WTC11 (cell line): ENCODE measurements around the gene RFC1. TPM values are rescaled to one million over a fixed set of nuclear protein-coding genes. Genes with fewer than 3 reads are reported as not detected.

Experiments used
- FOXJ3 ChIP-seq: sonication (generic); formaldehyde crosslinking; IDR thresholded peaks from 2 replicates; pipeline ENCODE4 v1.9.0; 2021; ENCODE audit warnings: missing genetic modification reagents, mild to moderate bottlenecking, borderline replicate concordance
- JUN ChIP-seq: sonication (generic); formaldehyde crosslinking; IDR thresholded peaks from 2 replicates; pipeline ENCODE4 v1.8.0; 2023; ENCODE audit warnings: mild to moderate bottlenecking, missing genetic modification reagents
- NFATC4 ChIP-seq: fragments of 250-450 bp; sonication (Bioruptor Pico); IDR thresholded peaks from 2 replicates; pipeline ENCODE4 v1.9.0; 2021; ENCODE audit warnings: mild to moderate bottlenecking
- NFE2L1 ChIP-seq: sonication (generic); formaldehyde crosslinking; IDR thresholded peaks from 2 replicates; pipeline ENCODE4 v1.8.1; 2023; ENCODE audit warnings: missing genetic modification reagents
- NR2C2 ChIP-seq: sonication (generic); formaldehyde crosslinking; IDR thresholded peaks from 2 replicates; pipeline ENCODE4 v1.8.0; 2022; ENCODE audit warnings: mild to moderate bottlenecking, missing genetic modification reagents
- RORB ChIP-seq: fragments of 250-450 bp; sonication (Bioruptor Pico); IDR thresholded peaks from 2 replicates; pipeline ENCODE4 v1.9.0; 2021; ENCODE audit warnings: mild to moderate bottlenecking
- SMAD4 ChIP-seq: sonication (generic); formaldehyde crosslinking; IDR thresholded peaks from 2 replicates; pipeline ENCODE4 v1.8.0; 2022; ENCODE audit warnings: mild to moderate bottlenecking, missing genetic modification reagents
- SP1 ChIP-seq: sonication (generic); formaldehyde crosslinking; conservative IDR thresholded peaks from 2 replicates; pipeline ENCODE4 v1.8.1; 2022; ENCODE audit warnings: missing genetic modification reagents
- ZNF219 ChIP-seq: sonication (generic); formaldehyde crosslinking; IDR thresholded peaks from 2 replicates; pipeline ENCODE4 v1.8.0; 2023; ENCODE audit warnings: missing genetic modification reagents, mild to moderate bottlenecking, borderline replicate concordance
- ZNF263 ChIP-seq: sonication (generic); formaldehyde crosslinking; IDR thresholded peaks from 2 replicates; pipeline ENCODE4 v1.8.1; 2022; ENCODE audit warnings: low read depth, mild to moderate bottlenecking, moderate library complexity, missing genetic modification reagents
- ZNF416 ChIP-seq: fragments of 250-450 bp; sonication (Bioruptor Pico); IDR thresholded peaks from 2 replicates; pipeline ENCODE4 v1.9.0; 2021; ENCODE audit warnings: mild to moderate bottlenecking, inconsistent platforms
- total RNA-seq: library from RNA; stranded (reverse); gene quantifications from 3 replicates; pipeline ENCODE4 v1.2.3, GENCODE V29; 2021
- TF ChIP-seq, protein P1 (sequence below): sonication (generic); formaldehyde crosslinking; IDR thresholded peaks from 2 replicates; pipeline ENCODE4 v1.8.0; 2023; ENCODE audit warnings: missing genetic modification reagents, mild to moderate bottlenecking, borderline replicate concordance
- TF ChIP-seq, protein P2 (sequence below): sonication (generic); formaldehyde crosslinking; IDR thresholded peaks from 2 replicates; pipeline ENCODE4 v1.8.1; 2022; ENCODE audit warnings: mild to moderate bottlenecking, missing genetic modification reagents, moderate library complexity, borderline replicate concordance
- TF ChIP-seq, protein P3 (sequence below): sonication (generic); formaldehyde crosslinking; IDR thresholded peaks from 2 replicates; pipeline ENCODE4 v1.8.0; 2023; ENCODE audit warnings: mild to moderate bottlenecking, missing genetic modification reagents
- TF ChIP-seq, protein P4 (sequence below): fragments of 250-450 bp; sonication (Bioruptor Pico); IDR thresholded peaks from 2 replicates; pipeline ENCODE4 v1.9.0; 2021; ENCODE audit warnings: moderate library complexity, mild to moderate bottlenecking, inconsistent platforms, borderline replicate concordance
- TF ChIP-seq, protein P5 (sequence below): sonication (generic); formaldehyde crosslinking; IDR thresholded peaks from 2 replicates; pipeline ENCODE4 v1.8.0; 2022; ENCODE audit warnings: mild to moderate bottlenecking, missing genetic modification reagents
- TF ChIP-seq, protein P6 (sequence below): sonication (generic); formaldehyde crosslinking; IDR thresholded peaks from 2 replicates; pipeline ENCODE4 v1.8.0; 2022; ENCODE audit warnings: mild to moderate bottlenecking, missing genetic modification reagents
- TF ChIP-seq, protein P7 (sequence below): sonication (generic); formaldehyde crosslinking; IDR thresholded peaks from 2 replicates; pipeline ENCODE4 v1.8.0; 2023; ENCODE audit warnings: missing genetic modification reagents
- TF ChIP-seq, protein P8 (sequence below): sonication (generic); formaldehyde crosslinking; IDR thresholded peaks from 2 replicates; pipeline ENCODE4 v1.8.1; 2023; ENCODE audit warnings: mild to moderate bottlenecking, missing genetic modification reagents, moderate library complexity
- TF ChIP-seq, protein P9 (sequence below): sonication (generic); formaldehyde crosslinking; IDR thresholded peaks from 2 replicates; pipeline ENCODE4 v1.8.0; 2022; ENCODE audit warnings: mild to moderate bottlenecking, missing genetic modification reagents
- TF ChIP-seq, protein P10 (sequence below): sonication (generic); formaldehyde crosslinking; IDR thresholded peaks from 2 replicates; pipeline ENCODE4 v1.8.1; 2023; ENCODE audit warnings: mild to moderate bottlenecking, moderate library complexity, missing genetic modification reagents

Gene RFC1
- total RNA-seq, 1 experiment from 2014 or later = 59.4 TPM

DNA sequence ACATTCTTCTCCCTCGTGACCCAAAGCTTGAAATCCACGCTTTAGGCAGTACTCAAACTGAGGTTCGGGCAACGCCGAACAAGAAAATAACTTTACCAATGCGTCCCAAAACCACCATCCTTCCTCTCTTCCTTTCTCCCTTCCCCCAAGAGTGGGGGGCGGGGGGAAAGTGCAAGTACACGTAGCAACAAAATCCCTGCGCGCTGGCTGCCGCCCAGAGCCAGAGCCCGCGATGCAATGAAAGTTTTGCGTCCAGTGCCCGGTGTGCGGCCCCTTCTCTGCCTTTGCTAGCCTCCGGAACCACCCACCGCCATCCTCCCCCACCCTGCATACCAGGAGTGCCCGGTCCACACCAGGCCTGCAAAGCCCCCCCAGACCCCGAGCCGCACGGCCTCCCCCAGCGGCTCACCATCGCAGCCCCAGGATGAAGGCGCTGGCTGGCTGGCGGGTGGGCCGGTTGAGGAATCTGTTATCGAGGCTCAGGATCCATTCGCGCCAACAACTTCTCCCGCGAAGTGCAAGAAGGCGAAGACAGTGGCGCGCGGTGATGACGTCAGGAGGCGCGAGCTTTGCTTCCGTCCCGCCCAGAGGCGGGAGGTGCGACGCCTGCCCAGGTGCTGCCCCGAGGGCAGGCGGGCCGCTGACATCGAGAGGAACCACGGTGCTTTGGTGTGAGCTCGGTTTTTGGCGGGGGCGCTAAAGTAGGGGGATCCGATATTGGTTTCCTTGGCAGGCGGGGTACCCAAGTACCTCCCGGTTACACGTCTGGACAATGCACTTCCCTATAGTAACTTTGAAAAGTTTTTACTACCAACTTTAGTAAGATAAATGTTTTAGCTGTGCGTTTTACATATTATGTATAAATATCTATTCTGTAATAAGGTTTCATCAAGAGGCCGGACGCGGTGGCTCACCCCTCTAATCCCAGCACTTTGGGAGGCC is at the start of gene RFC1 (continued):
- TF ChIP-seq, protein P1, sequence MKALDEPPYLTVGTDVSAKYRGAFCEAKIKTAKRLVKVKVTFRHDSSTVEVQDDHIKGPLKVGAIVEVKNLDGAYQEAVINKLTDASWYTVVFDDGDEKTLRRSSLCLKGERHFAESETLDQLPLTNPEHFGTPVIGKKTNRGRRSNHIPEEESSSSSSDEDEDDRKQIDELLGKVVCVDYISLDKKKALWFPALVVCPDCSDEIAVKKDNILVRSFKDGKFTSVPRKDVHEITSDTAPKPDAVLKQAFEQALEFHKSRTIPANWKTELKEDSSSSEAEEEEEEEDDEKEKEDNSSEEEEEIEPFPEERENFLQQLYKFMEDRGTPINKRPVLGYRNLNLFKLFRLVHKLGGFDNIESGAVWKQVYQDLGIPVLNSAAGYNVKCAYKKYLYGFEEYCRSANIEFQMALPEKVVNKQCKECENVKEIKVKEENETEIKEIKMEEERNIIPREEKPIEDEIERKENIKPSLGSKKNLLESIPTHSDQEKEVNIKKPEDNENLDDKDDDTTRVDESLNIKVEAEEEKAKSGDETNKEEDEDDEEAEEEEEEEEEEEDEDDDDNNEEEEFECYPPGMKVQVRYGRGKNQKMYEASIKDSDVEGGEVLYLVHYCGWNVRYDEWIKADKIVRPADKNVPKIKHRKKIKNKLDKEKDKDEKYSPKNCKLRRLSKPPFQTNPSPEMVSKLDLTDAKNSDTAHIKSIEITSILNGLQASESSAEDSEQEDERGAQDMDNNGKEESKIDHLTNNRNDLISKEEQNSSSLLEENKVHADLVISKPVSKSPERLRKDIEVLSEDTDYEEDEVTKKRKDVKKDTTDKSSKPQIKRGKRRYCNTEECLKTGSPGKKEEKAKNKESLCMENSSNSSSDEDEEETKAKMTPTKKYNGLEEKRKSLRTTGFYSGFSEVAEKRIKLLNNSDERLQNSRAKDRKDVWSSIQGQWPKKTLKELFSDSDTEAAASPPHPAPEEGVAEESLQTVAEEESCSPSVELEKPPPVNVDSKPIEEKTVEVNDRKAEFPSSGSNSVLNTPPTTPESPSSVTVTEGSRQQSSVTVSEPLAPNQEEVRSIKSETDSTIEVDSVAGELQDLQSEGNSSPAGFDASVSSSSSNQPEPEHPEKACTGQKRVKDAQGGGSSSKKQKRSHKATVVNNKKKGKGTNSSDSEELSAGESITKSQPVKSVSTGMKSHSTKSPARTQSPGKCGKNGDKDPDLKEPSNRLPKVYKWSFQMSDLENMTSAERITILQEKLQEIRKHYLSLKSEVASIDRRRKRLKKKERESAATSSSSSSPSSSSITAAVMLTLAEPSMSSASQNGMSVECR (CRISPR knock-in tag) = peak; percentile 100
- TF ChIP-seq, protein P2, sequence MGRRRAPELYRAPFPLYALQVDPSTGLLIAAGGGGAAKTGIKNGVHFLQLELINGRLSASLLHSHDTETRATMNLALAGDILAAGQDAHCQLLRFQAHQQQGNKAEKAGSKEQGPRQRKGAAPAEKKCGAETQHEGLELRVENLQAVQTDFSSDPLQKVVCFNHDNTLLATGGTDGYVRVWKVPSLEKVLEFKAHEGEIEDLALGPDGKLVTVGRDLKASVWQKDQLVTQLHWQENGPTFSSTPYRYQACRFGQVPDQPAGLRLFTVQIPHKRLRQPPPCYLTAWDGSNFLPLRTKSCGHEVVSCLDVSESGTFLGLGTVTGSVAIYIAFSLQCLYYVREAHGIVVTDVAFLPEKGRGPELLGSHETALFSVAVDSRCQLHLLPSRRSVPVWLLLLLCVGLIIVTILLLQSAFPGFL (CRISPR knock-in tag) = peak; percentile 89
- no peak for TF ChIP-seq ZNF416 (CRISPR knock-in tag)
- TF ChIP-seq, protein P3, sequence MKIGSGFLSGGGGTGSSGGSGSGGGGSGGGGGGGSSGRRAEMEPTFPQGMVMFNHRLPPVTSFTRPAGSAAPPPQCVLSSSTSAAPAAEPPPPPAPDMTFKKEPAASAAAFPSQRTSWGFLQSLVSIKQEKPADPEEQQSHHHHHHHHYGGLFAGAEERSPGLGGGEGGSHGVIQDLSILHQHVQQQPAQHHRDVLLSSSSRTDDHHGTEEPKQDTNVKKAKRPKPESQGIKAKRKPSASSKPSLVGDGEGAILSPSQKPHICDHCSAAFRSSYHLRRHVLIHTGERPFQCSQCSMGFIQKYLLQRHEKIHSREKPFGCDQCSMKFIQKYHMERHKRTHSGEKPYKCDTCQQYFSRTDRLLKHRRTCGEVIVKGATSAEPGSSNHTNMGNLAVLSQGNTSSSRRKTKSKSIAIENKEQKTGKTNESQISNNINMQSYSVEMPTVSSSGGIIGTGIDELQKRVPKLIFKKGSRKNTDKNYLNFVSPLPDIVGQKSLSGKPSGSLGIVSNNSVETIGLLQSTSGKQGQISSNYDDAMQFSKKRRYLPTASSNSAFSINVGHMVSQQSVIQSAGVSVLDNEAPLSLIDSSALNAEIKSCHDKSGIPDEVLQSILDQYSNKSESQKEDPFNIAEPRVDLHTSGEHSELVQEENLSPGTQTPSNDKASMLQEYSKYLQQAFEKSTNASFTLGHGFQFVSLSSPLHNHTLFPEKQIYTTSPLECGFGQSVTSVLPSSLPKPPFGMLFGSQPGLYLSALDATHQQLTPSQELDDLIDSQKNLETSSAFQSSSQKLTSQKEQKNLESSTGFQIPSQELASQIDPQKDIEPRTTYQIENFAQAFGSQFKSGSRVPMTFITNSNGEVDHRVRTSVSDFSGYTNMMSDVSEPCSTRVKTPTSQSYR = peak; percentile 99
- TF ChIP-seq ZNF219 (CRISPR knock-in tag) = peak; percentile 90
- TF ChIP-seq, protein P4, sequence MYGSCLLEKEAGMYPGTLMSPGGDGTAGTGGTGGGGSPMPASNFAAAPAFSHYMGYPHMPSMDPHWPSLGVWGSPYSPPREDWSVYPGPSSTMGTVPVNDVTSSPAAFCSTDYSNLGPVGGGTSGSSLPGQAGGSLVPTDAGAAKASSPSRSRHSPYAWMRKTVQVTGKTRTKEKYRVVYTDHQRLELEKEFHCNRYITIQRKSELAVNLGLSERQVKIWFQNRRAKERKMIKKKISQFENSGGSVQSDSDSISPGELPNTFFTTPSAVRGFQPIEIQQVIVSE = no peak
- TF ChIP-seq, protein P5, sequence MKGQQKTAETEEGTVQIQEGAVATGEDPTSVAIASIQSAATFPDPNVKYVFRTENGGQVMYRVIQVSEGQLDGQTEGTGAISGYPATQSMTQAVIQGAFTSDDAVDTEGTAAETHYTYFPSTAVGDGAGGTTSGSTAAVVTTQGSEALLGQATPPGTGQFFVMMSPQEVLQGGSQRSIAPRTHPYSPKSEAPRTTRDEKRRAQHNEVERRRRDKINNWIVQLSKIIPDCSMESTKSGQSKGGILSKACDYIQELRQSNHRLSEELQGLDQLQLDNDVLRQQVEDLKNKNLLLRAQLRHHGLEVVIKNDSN (CRISPR knock-in tag) = peak; percentile 91
- TF ChIP-seq SMAD4 (CRISPR knock-in tag) = peak; percentile 96
- peak; percentile 95 for TF ChIP-seq FOXJ3 (CRISPR knock-in tag)
- TF ChIP-seq JUN = peak; percentile 98
- TF ChIP-seq, protein P6, sequence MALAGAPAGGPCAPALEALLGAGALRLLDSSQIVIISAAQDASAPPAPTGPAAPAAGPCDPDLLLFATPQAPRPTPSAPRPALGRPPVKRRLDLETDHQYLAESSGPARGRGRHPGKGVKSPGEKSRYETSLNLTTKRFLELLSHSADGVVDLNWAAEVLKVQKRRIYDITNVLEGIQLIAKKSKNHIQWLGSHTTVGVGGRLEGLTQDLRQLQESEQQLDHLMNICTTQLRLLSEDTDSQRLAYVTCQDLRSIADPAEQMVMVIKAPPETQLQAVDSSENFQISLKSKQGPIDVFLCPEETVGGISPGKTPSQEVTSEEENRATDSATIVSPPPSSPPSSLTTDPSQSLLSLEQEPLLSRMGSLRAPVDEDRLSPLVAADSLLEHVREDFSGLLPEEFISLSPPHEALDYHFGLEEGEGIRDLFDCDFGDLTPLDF (CRISPR knock-in tag) = peak; percentile 99
- no peak for TF ChIP-seq NFATC4 (CRISPR knock-in tag)
- TF ChIP-seq ZNF263 (CRISPR knock-in tag) = 0 out of 2 replicates have a peak, but pooled peaks have one; percentile 64
- TF ChIP-seq, protein P7, sequence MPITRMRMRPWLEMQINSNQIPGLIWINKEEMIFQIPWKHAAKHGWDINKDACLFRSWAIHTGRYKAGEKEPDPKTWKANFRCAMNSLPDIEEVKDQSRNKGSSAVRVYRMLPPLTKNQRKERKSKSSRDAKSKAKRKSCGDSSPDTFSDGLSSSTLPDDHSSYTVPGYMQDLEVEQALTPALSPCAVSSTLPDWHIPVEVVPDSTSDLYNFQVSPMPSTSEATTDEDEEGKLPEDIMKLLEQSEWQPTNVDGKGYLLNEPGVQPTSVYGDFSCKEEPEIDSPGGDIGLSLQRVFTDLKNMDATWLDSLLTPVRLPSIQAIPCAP = peak; percentile 99
- TF ChIP-seq, protein P8, sequence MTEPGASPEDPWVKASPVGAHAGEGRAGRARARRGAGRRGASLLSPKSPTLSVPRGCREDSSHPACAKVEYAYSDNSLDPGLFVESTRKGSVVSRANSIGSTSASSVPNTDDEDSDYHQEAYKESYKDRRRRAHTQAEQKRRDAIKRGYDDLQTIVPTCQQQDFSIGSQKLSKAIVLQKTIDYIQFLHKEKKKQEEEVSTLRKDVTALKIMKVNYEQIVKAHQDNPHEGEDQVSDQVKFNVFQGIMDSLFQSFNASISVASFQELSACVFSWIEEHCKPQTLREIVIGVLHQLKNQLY (CRISPR knock-in tag) = peak; percentile 98
- peak; percentile 100 for TF ChIP-seq NFE2L1
- TF ChIP-seq, protein P9, sequence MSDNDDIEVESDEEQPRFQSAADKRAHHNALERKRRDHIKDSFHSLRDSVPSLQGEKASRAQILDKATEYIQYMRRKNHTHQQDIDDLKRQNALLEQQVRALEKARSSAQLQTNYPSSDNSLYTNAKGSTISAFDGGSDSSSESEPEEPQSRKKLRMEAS (CRISPR knock-in tag) = peak; percentile 100
- no peak for TF ChIP-seq RORB (CRISPR knock-in tag)
- TF ChIP-seq, protein P10, sequence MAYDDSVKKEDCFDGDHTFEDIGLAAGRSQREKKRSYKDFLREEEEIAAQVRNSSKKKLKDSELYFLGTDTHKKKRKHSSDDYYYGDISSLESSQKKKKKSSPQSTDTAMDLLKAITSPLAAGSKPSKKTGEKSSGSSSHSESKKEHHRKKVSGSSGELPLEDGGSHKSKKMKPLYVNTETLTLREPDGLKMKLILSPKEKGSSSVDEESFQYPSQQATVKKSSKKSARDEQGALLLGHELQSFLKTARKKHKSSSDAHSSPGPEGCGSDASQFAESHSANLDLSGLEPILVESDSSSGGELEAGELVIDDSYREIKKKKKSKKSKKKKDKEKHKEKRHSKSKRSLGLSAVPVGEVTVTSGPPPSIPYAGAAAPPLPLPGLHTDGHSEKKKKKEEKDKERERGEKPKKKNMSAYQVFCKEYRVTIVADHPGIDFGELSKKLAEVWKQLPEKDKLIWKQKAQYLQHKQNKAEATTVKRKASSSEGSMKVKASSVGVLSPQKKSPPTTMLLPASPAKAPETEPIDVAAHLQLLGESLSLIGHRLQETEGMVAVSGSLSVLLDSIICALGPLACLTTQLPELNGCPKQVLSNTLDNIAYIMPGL = peak; percentile 98; the same call in 1 of the 2 replicates
- TF ChIP-seq NR2C2 (CRISPR knock-in tag) = peak; percentile 89
- TF ChIP-seq SP1 = peak; percentile 96
